ENCODE data around the gene CP. TPM values are rescaled to one million over a fixed set of nuclear protein-coding genes. Genes with fewer than 3 reads are reported as not detected.
"Not testable (repeated sequence)": the region's sequence is repeated elsewhere in the genome, so short reads cannot be mapped to it uniquely, and the experiment has no call there.

Gene CP
- total RNA-seq, 2 donors from 2014 or later = not detected

GRCh38 chr3:149217347-149217746 lies 4.3 kb downstream of the CP start:
- Mint-ChIP-seq H3K4me1 (no peaks in the 10 kb centered on the region), H3K36me3 (ENCODE audit: low read depth) (no peaks in the 10 kb centered on the region), H3K27ac (no peak overlapping the region), H3K4me3 (no peak overlapping the region), H3K27me3 (peaks cover 7% of the 10 kb centered on the region)
- H3K9me3 ChIP-seq (ENCODE audit: control insufficient read depth, low read length, poor library complexity, severe bottlenecking) = no peaks in the 10 kb centered on the region
- no peak for DNase-seq
- ATAC-seq = no peak

- Mint-ChIP-seq H3K27ac (no peak overlapping the region), H3K4me3 (no peak overlapping the region), H3K36me3 (ENCODE audit: low read depth) (no peaks in the 10 kb centered on the region), H3K4me1 (no peaks in the 10 kb centered on the region), H3K27me3 (peaks cover 7% of the 10 kb centered on the region)
- H3K9me3 ChIP-seq (ENCODE audit: control insufficient read depth, low read length, poor library complexity, severe bottlenecking) = no peaks in the 10 kb centered on the region
- ATAC-seq = no peak
- DNase-seq = no peak
These were observed 5.3 kb downstream of the CP start for GRCh38 chr3:149216193-149216869.

DNA sequence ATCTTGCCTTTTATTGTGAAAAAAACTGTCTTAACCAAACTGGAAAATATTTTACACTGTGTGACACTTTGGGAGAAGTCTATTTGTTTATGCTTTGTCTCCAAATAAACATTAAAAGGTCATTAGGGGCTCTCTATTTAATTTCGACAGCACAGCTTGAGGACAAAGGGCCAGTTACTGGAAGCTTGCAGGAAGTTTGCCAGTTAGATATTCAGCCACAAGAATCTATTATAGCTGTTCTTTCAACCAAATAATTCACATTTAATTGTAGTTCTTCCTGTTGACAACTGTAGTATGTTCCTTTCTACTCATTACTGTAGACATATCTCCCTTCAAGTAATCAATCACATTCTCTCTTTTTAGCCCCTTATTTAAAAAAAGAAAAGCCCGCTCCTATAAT lies 6.1 kb downstream of the CP start:
- Mint-ChIP-seq H3K4me3 (no peak overlapping the region), H3K27me3 (peaks cover 12% of the 10 kb centered on the region), H3K4me1 (no peaks in the 10 kb centered on the region), H3K27ac (no peak overlapping the region), H3K36me3 (ENCODE audit: low read depth) (peaks cover 2% of the 10 kb centered on the region)
- DNase-seq = no peak
- ATAC-seq = no peak
- H3K9me3 ChIP-seq (ENCODE audit: control insufficient read depth, low read length, poor library complexity, severe bottlenecking) = no peaks in the 10 kb centered on the region

- DNase-seq (no peak), ATAC-seq (no peak)
- H3K9me3 ChIP-seq (ENCODE audit: control insufficient read depth, low read length, poor library complexity, severe bottlenecking) = no peaks in the 10 kb centered on the region
- Mint-ChIP-seq H3K27ac (no peak overlapping the region), H3K4me1 (no peaks in the 10 kb centered on the region), H3K36me3 (ENCODE audit: low read depth) (peaks cover 2% of the 10 kb centered on the region), H3K4me3 (no peak overlapping the region), H3K27me3 (peaks cover 20% of the 10 kb centered on the region)
These were observed 6.9 kb downstream of the CP start for GRCh38 chr3:149214702-149215101.

- no peak overlapping the region for H3K27ac Mint-ChIP-seq
- DNase-seq (no peak), ATAC-seq (no peak)
- no peak overlapping the region for H3K4me3 Mint-ChIP-seq
- peaks cover 2% of the 10 kb centered on the region for H3K36me3 Mint-ChIP-seq (ENCODE audit: low read depth)
- no peaks in the 10 kb centered on the region for H3K9me3 ChIP-seq (ENCODE audit: control insufficient read depth, low read length, poor library complexity, severe bottlenecking)
- peaks cover 29% of the 10 kb centered on the region for H3K27me3 Mint-ChIP-seq
- H3K4me1 Mint-ChIP-seq = no peaks in the 10 kb centered on the region
These were observed 9.2 kb downstream of the CP start for GRCh38 chr3:149212386-149212785.

DNA sequence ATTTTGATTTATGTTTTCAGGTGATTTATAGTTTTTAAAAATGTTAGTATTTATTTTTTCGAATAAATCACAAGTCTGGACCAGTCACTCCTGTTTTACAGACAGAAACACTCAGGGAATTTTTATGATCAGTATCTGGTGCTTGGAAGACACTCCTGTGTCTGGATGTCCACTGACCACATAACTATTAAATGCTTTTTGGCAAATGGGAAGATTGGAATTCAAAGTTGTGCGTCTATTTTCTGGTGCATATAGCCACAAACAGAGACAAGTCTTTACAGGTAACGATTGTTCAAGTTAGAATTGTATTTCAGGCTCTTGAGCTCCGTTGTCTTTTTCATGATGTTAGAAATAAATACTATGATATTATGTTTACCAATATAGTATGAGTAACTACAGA lies 12.2 kb downstream of the CP start:
- H3K27ac Mint-ChIP-seq = no peak overlapping the region
- H3K9me3 ChIP-seq (ENCODE audit: control insufficient read depth, low read length, poor library complexity, severe bottlenecking) = no peaks in the 10 kb centered on the region
- no peak for DNase-seq
- no peak for ATAC-seq
- H3K4me1 Mint-ChIP-seq = no peaks in the 10 kb centered on the region
- no peak overlapping the region for H3K4me3 Mint-ChIP-seq
- H3K27me3 Mint-ChIP-seq = peaks cover 44% of the 10 kb centered on the region
- H3K36me3 Mint-ChIP-seq (ENCODE audit: low read depth) = peaks cover 2% of the 10 kb centered on the region

GRCh38 chr3:149207475-149207874 lies 14.2 kb downstream of the CP start:
- H3K4me1 Mint-ChIP-seq = peaks cover 5% of the 10 kb centered on the region
- H3K27ac Mint-ChIP-seq = no peak overlapping the region
- H3K36me3 Mint-ChIP-seq (ENCODE audit: low read depth) = peaks cover 2% of the 10 kb centered on the region
- peaks cover 49% of the 10 kb centered on the region for H3K27me3 Mint-ChIP-seq
- no peak overlapping the region for H3K4me3 Mint-ChIP-seq
- ATAC-seq (no peak), DNase-seq (no peak)
- H3K9me3 ChIP-seq (ENCODE audit: control insufficient read depth, low read length, poor library complexity, severe bottlenecking) = no peaks in the 10 kb centered on the region

DNA sequence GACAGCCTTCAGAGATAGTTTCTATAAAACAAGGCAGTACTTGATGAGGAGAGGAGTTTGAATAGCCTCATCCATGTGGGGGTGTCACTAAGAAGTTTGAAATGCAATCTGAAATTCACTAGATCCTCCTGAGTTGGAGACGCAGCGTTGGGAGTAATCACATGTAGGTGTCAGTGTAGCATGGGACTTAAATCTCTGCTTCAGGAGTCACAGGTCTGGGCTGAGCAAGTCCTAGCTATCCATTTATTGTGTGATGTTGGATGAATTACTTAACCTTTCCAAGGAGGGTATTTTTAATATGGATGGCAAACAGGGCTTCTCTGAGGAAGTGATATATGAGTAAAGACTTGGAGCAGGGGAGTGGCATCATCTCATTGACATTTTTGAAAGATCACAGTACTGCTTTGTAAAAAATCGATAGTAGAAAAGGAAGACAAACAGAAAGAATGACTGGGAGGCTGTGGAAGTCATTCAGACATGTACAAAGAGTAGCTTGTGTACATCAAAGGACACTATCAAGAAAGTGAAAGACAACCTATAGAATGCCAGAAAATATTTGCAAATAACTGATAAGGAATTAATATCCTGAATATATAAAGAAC lies 17.1 kb downstream of the CP start:
- H3K27me3 Mint-ChIP-seq = peaks cover 45% of the 10 kb centered on the region
- H3K9me3 ChIP-seq (ENCODE audit: control insufficient read depth, low read length, poor library complexity, severe bottlenecking) = no peaks in the 10 kb centered on the region
- no peaks in the 10 kb centered on the region for H3K36me3 Mint-ChIP-seq (ENCODE audit: low read depth)
- H3K27ac Mint-ChIP-seq = no peak overlapping the region
- H3K4me3 Mint-ChIP-seq = no peak overlapping the region
- ATAC-seq = no peak
- H3K4me1 Mint-ChIP-seq = peaks cover 5% of the 10 kb centered on the region
- no peak for DNase-seq

GRCh38 chr3:149203758-149204157 lies 17.9 kb downstream of the CP start:
- ATAC-seq = peak; percentile 65
- H3K9me3 ChIP-seq (ENCODE audit: control insufficient read depth, low read length, poor library complexity, severe bottlenecking) = no peaks in the 10 kb centered on the region
- Mint-ChIP-seq H3K4me3 (no peak overlapping the region), H3K27me3 (peaks cover 39% of the 10 kb centered on the region), H3K4me1 (peaks cover 5% of the 10 kb centered on the region), H3K36me3 (ENCODE audit: low read depth) (no peaks in the 10 kb centered on the region), H3K27ac (no peak overlapping the region)
- no peak for DNase-seq

DNA sequence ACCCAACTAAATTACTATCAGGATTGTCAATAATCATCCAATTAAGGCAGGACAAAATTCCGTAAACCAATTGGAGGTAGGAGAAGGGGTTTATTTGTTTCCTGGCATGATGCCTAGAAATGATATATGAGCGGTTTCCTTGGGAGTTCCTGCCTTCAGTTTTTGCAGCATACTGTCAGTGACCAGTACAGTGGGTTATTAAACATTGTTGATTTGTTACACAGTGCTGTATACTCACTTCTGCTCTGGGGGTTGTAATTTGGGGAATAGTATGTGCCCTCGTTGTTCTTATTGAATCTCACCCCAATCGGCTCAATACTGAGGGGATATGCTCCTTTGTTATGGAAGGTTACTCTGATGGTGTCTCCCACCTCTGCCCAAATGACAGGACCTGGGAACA lies 22.2 kb downstream of the CP start:
- no peak for ATAC-seq
- H3K9me3 ChIP-seq (ENCODE audit: control insufficient read depth, low read length, poor library complexity, severe bottlenecking) = no peaks in the 10 kb centered on the region
- Mint-ChIP-seq H3K4me1 (peaks cover 5% of the 10 kb centered on the region), H3K36me3 (ENCODE audit: low read depth) (no peaks in the 10 kb centered on the region), H3K27ac (no peak overlapping the region), H3K4me3 (no peak overlapping the region), H3K27me3 (peaks cover 30% of the 10 kb centered on the region)
- no peak for DNase-seq

DNA sequence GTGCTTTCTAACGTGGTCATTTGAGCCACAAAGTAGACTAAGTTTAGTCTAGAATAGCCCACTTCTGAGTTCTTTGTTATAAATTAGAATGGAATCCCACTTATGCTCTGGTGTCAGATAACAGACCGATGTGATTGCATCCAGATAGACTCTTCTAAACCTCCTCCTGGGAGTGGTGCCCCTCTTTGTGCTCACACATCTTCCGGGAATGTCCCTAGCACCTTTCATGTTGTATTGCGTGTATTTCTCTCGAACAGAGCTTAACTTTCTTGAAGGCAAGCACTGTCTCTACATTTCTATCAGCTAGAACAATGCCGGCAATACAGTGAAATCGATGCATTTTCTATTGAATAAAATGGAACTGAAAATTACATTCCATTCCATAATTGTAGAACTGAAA lies 23.0 kb downstream of the CP start:
- H3K27ac Mint-ChIP-seq = no peak overlapping the region
- peaks cover 21% of the 10 kb centered on the region for H3K27me3 Mint-ChIP-seq
- DNase-seq (no peak), ATAC-seq (no peak)
- H3K4me1 Mint-ChIP-seq = peaks cover under 1% of the 10 kb centered on the region
- H3K9me3 ChIP-seq (ENCODE audit: control insufficient read depth, low read length, poor library complexity, severe bottlenecking) = no peaks in the 10 kb centered on the region
- no peaks in the 10 kb centered on the region for H3K36me3 Mint-ChIP-seq (ENCODE audit: low read depth)
- H3K4me3 Mint-ChIP-seq = no peak overlapping the region

GRCh38 chr3:149197669-149198068 lies 24.0 kb downstream of the CP start:
- Mint-ChIP-seq H3K27me3 (peaks cover 17% of the 10 kb centered on the region), H3K27ac (no peak overlapping the region), H3K36me3 (ENCODE audit: low read depth) (no peaks in the 10 kb centered on the region), H3K4me1 (no peaks in the 10 kb centered on the region), H3K4me3 (no peak overlapping the region)
- DNase-seq (no peak), ATAC-seq (no peak)
- no peaks in the 10 kb centered on the region for H3K9me3 ChIP-seq (ENCODE audit: control insufficient read depth, low read length, poor library complexity, severe bottlenecking)

DNA sequence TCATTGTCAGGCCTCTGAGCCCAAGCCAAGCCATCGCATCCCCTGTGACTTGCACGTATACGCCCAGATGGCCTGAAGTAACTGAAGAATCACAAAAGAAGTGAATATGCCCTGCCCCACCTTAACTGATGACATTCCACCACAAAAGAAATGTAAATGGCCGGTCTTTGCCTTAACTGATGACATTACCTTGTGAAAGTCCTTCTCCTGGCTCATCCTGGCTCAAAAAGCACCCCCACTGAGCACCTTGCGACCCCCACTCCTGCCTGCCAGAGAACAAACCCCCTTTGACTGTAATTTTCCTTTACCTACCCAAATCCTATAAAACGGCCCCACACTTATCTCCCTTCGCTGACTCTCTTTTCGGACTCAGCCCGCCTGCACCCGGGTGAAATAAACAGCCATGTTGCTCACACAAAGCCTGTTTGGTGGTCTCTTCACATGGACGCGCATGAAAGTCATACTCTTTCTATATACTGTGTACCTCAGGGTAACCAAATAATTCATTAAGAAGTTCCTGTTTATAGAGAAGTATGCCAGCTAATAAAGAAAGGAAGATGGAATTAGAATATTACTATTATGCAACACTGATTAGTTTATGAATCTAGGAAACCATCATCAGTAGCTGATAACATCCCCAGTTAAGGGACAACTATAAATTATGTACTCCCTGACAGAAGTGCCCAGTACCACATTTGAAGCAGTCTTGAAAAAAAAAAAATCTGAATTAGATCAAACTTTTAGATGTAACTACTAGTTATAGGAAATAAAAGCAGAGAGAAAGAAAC lies 24.6 kb downstream of the CP start:
- Mint-ChIP-seq H3K27me3 (peaks cover 15% of the 10 kb centered on the region), H3K4me3 (peak overlapping the region; percentile 28)
- H3K27ac Mint-ChIP-seq; H3K36me3 Mint-ChIP-seq (ENCODE audit: low read depth); DNase-seq; H3K4me1 Mint-ChIP-seq; ATAC-seq; H3K9me3 ChIP-seq (ENCODE audit: control insufficient read depth, low read length, poor library complexity, severe bottlenecking): not testable (repeated sequence)

Measured in T-helper 17 cell (primary cell).